ENCODE results near the gene SLC6A11. TPM values are rescaled to one million over a fixed set of nuclear protein-coding genes. Genes with fewer than 3 reads are reported as not detected.

The SLC6A11 gene
- total and polyA plus RNA-seq, 2 of the 8 experiments (the other 6 are each of a cell fraction or from before 2014, with no cell fraction given): 0.78 to 1.5 TPM

DNA sequence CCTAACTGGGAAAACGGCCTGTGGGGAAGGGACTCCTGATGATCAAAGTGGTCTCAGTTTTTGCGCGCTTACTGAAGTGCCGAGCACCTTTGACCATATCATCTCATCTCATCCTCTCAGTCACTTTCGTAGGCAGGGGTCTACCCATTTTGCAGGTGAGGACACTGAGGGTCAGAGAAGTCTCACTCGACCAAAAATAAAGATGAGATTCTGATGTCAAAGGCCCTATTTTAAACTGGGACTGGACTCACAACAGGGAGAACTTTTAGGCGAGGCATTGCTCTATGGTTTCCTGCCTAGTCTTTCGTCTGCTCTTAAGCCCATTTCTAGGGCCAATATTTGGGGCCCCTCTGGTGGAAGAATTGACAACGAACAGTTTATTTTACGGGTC lies 830 bp downstream of the SLC6A11 start:
- Histone ChIP-seq H3K79me1 (ENCODE audit: low read depth, low read length) (no peaks in the 10 kb centered on the region), H3K4me3 (ENCODE audit: extremely low read depth in 1 of 4, insufficient read depth in 2 of 4, low read depth in 3 of 4, low read length in 4 of 4) (peak overlapping the region; percentile 25 to 60 (median 32); a peak in 6 of 8 replicates), H2BK12ac (ENCODE audit: low read depth, low read length) (no peak overlapping the region), H3K23ac (ENCODE audit: insufficient read length) (no peak overlapping the region), H4K5ac (ENCODE audit: insufficient read length, low read depth, low read length) (no peak overlapping the region), H3K18ac (ENCODE audit: extremely low read depth, low read length) (no peak overlapping the region), H3K27me3 (replicated peaks in 1 of 4; ENCODE audit: control insufficient read depth in 3 of 4, extremely low read depth in 1 of 4, insufficient read depth in 3 of 4, low read length in 3 of 4) (peaks cover 15 to 37% (median 35%) of the 10 kb centered on the region in 4 experiments), H3K14ac (ENCODE audit: insufficient read length) (no peak overlapping the region), H3K36me3 (ENCODE audit: control insufficient read depth in 2 of 4, insufficient read depth in 4 of 4, low read length in 3 of 4) (no peaks in the 10 kb centered on the region), H2AFZ (ENCODE audit: low read length) (no peak overlapping the region), H2BK120ac (replicated peaks; ENCODE audit: low read depth, low read length) (no peak overlapping the region), H3K23me2 (ENCODE audit: low read depth, low read length) (peaks cover 2% of the 10 kb centered on the region; the same call in 1 of the 2 replicates), H3K4me2 (ENCODE audit: insufficient read depth in 1 of 2, low read depth in 2 of 2, low read length in 2 of 2) (peak overlapping the region; percentile 64 to 73), H3K9me3 (ENCODE audit: insufficient read depth in 2 of 2, low read depth in 1 of 2, low read length in 1 of 2) (no peaks in the 10 kb centered on the region; a peak in 1 of 4 replicates), H2BK5ac (ENCODE audit: low read depth, low read length) (no peak overlapping the region), H3K56ac (replicated peaks; ENCODE audit: insufficient read length, low read depth, low read length) (no peak overlapping the region), H4K20me1 (replicated peaks in 1 of 2; ENCODE audit: control insufficient read depth in 1 of 2, insufficient read depth in 2 of 2, low read length in 2 of 2) (no peaks in the 10 kb centered on the region), H3K79me2 (ENCODE audit: control insufficient read depth in 1 of 2, insufficient read depth in 2 of 2, low read length in 2 of 2) (no peaks in the 10 kb centered on the region), H2BK15ac (ENCODE audit: low read length) (no peak overlapping the region), H2BK20ac (ENCODE audit: low read length) (no peak overlapping the region), H3K4ac (replicated peaks; ENCODE audit: insufficient read length, low read depth, low read length) (no peak overlapping the region), H4K8ac (ENCODE audit: extremely low read depth, insufficient read depth, low read length) (no peak overlapping the region), H4K91ac (replicated peaks; ENCODE audit: insufficient read length, low read length) (no peak overlapping the region), H2AK5ac (ENCODE audit: low read depth, low read length) (no peak overlapping the region), H3K4me1 (replicated peaks in 1 of 4; ENCODE audit: control insufficient read depth in 3 of 4, insufficient read depth in 4 of 4, low read length in 3 of 4) (peaks cover 0 to 5% (median 3%) of the 10 kb centered on the region in 4 experiments; a peak in 5 of 7 replicates), H3K27ac (ENCODE audit: low read depth, low read length) (no peak overlapping the region), H3K9ac (replicated peaks in 1 of 4; ENCODE audit: extremely low read depth in 1 of 4, low read depth in 3 of 4, low read length in 3 of 4) (no peak overlapping the region)
- no peak for FAIRE-seq
- DNase-seq (ENCODE audit: low read depth in 1 of 2, low spot score in 2 of 2): no peak
- CTCF ChIA-PET (ENCODE audit: partially characterized antibody): interaction anchor here (1.4 to 1.9 kb wide), 3 partner anchors 18 to 53 kb away, joined by 3 to 5 read pairs (median 3); no protein-coding TSS in a partner anchor
- 91% methylated on average over 10 of the region's 10 CpGs; no CpG with 5 or more reads in 1 of the 2 experiments for WGBS, 2 experiments (ENCODE audit: extremely low coverage in 1 of 2, insufficient coverage in 1 of 2, insufficient read length in 1 of 2, insufficient replicate concordance in 2 of 2, low coverage in 1 of 2, low lambda C conversion rate in 2 of 2, missing lambda C conversion rate in 1 of 2)
- POLR2A ChIA-PET (ENCODE audit: partially characterized antibody): no interaction called here
- no peak for TF ChIP-seq EGR1 (IDR thresholded peaks at IDR 0.05; ENCODE audit: borderline replicate concordance, low read depth, low read length)
- TF ChIP-seq CREB1 (IDR thresholded peaks at IDR 0.05): no peak
- no peak for TF ChIP-seq GABPA (IDR thresholded peaks at IDR 0.05; ENCODE audit: borderline replicate concordance, insufficient read depth, low read length)
- TF ChIP-seq NANOG (IDR thresholded peaks at IDR 0.05; ENCODE audit: insufficient read depth, low read depth, low read length, poor library complexity, severe bottlenecking): no peak
- no peak for TF ChIP-seq SIRT6 (IDR thresholded peaks at IDR 0.05; ENCODE audit: low read length)
- TF ChIP-seq HDAC6 (IDR thresholded peaks at IDR 0.05; ENCODE audit: low read depth, low read length): no peak
- no peak for TF ChIP-seq TCF12 (IDR thresholded peaks at IDR 0.05; ENCODE audit: low read depth, low read length)
- no peak for TF ChIP-seq TEAD4 (IDR thresholded peaks at IDR 0.05; ENCODE audit: low read depth, low read length)

Measured in H1 (cell line).